HG03064 (cell line): ENCODE data around the gene SVOPL.

ENCODE experiments used
- ATAC-seq: cut with Tn5 transposase; IDR thresholded peaks from one replicate; pipeline ENCODE4 v1.9.1; 2021; ENCODE audit warnings: low read depth; ENCODE audit not compliant: unreplicated experiment

The SVOPL gene

GRCh38 chr7:138662076-138662990, 38.8 kb downstream of the SVOPL start:
- ATAC-seq = no peak

DNA sequence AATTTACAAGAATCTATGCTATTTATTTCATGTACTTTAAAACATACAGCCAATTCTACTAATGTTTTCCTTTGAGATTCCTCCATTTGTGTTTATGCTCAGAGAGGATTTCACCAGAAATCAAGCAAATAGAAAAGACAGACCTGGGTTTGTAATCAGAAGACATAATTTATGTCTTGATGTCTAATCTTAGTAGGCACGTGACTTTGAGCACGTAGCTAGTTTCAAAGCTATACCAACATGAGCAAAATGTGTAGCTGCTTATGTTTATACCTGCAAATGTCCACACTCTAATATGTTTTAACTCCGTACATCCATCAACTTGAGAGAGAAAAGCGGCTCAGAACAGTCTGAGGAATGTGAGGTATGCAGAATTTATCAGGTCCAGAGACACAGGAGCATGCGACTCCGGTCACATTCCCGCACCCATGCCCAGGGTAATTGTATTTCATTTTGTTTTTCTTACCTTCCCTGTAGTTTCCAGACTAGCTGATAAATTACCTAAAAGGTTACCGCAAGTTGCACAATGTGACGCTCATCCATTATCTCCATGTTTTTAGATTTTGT, 40.0 kb downstream of the SVOPL start:
- no peak for ATAC-seq

DNA sequence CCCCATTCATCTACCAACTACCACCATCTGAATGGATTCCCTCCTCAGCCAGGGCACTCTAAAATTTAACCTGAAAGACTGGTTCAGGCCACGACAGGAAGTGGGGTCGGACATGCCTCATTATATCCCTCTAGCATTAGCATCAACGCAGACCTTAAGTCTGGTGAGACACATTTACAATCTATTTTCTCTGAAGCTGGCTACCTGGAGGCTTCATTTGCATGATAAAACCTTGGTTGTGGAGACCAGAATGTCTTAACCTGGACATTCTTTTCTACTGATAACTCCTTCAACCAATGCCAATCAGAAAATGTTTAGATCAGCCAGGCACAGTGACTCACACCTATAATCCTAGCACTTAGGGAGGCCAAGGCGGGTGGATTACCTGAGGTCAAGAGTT, 42.3 kb downstream of the SVOPL start:
- no peak for ATAC-seq

DNA sequence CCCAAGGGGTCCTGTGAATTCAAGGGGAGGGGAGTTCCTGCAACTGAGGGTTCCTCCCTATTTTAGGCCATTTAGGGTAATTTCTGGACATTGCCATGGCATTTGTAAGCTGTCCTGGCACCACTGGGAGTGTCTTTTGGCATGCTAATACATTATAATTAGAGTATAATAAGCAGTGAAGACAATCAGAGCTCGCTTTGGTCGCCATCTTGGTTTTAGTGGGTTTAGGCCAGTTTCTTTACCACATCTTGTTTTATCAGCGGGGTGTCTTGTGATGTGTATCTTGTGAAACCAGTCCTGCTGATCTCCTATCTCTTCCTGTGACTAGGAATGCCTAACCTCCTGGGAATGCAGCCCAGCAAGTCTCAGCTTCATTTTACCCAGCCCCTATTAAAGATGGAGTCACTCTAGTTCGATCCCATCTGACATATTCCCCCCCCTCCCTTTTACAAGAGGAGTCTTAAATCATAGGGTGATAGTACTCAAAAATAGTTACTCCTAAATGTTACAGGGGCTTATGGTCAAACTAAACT, 43.2 kb downstream of the SVOPL start:
- ATAC-seq = no peak

GRCh38 chr7:138656952-138657351, 44.2 kb downstream of the SVOPL start:
- ATAC-seq = no peak

- ATAC-seq = no peak
These were observed 46.5 kb downstream of the SVOPL start for GRCh38 chr7:138654616-138655015.

- ATAC-seq = no peak
These were observed 51.7 kb downstream of the SVOPL start for GRCh38 chr7:138649506-138649905.

GRCh38 chr7:138645284-138645683, 55.9 kb downstream of the SVOPL start:
- no peak for ATAC-seq

DNA sequence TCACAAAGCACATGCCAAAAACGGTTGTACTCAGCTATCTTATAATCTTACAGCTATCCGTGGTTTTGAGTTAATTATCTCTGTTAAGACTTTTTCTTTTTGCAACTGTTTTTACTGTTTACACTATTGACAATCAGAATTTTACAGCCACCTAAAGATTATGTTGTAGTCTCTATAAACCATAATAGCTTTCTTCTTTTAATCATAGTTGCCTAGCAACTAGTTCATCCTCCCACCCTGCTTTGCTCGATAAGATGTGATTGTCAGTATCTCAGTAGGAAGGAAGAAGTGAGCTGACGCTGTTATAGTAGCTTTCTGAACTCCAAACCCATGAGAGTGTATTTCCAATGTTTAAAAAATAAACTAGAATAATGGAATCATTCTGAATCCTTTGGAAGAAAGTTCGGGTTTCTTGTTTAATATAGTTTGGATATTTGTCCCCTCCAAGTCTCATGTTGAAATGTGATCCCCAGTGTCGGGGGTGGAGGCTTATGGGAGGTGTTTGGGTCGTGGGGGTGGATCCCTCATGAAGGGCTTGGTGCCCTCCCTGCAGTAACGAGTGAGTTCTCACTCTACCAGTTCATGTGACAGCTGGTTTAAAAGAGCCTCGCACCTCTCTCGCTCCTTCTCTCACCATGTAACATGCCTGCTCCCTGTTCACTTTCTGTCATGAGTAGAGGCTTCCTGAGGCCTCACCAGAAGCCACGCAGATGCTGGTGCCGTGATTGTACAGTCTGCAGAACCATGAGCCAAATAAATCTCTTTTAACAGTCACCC, 68.1 kb downstream of the SVOPL start:
- ATAC-seq = no peak

GRCh38 chr7:138632384-138632783, 68.8 kb downstream of the SVOPL start:
- ATAC-seq = no peak

DNA sequence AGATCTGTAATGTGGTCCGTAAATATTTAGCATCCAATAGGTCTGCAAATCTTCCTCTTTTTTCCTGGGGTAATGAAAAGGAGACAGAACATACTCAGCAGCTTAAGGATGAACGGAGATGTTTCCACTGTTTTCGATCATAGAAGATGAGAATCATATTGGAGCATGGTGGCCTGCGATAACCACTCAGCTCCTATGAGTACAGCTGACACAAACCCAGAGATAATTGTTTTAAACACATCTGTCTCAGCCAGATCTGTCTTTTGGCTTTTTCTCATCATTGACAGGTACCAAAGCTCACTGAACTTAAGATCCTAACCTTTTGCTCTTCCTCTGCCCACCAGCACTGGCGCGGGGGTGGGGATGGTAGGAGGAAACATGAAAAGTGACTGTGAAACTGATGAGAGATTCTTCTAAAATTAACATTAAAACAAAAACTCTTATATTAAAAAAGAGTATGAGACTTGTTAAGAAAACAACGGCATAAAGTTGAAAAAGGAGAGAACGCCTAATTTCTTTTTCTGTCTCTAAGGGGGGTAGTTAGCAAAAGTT, 71.0 kb downstream of the SVOPL start:
- no peak for ATAC-seq

GRCh38 chr7:138627361-138627760, 73.8 kb downstream of the SVOPL start:
- ATAC-seq = no peak

DNA sequence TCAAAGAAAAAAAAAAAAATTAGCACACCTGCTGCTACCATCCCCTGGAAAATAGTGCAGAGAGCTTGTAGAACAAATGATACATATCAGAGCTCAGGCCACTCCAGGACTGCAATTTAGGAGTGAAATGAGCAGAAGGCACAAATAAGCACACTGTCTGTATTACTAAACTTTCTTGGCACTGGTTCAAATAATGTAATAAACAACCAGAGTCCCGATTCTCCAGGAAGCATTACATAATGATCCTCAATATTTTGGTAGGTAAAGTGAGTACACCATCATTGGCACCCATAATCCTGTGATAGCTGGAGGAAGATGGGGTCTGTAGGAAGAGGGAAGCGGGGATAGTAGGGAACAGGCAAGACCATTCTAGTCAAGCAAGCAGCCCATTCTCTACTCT, 74.3 kb downstream of the SVOPL start:
- ATAC-seq = no peak

DNA sequence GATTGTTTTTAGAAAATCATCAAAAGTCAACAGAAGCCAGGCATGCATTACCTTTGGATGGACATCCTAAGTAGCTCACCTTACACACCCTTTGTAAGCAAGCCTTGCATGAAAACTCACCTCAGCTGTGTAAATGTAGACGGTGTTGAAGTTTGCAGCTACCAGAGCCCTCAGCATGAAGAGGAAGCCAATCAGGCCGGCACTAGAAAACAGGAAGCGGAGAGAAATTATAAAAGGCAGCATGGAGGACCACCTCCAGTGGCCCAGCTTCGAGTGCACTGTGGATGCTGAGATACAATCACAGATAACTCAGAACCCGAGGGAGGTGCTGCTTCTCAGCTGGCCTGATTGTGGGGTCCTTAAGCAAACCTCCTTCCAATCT, 75.3 kb downstream of the SVOPL start:
- no peak for ATAC-seq

DNA sequence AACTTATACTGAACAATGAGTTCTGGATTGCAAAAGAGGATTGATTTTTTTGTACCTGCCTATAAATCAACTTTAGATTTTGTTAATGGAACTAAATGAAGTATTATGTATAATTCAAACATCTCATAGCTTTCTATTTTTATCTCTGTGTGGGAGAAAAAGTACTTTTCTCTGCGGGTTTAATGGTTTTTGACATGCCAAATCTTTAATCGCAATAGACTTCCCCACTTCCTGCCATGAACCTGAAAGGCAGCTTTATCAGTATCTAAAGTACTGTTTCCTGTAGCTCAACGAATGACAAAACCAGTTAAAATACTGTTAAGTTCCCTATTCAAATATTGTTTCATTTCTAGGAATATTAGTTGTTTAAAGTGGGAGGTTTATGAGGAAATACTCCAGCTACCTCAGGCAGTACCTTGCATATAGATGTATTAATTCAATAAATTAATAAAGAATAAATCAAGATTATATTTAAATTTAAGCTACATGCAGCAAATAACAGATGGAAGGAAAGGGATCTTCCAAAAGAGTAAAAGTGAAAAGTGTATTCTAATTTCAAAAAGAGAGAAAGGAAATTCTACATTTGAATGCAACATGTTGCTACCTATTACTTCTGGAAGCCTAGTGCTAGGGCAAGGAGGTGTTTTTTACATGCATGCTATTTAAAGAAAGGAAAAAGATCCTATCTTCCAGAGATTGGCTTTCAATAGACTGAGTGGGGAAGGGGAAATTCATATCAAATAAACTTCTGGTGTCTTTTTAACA, 75.9 kb downstream of the SVOPL start:
- no peak for ATAC-seq

DNA sequence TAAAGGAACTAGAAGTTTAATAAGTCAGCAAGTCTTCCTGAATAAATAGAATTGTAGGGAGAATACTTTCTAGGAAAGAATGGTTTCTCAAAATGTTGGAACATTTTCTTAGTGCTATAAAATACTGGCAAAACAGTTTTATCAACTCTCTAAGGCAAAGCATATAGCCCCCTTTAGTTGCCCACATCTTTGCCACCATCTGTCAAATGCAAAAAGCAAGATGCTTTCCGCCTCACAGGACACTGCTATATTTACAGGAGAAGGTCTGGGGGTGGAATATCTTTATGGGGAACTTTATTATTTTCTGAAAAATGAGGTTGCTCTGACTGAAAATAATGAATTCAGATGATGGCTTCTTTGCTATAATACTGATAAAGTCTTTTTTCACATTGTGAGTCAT, 78.3 kb downstream of the SVOPL start:
- no peak for ATAC-seq

DNA sequence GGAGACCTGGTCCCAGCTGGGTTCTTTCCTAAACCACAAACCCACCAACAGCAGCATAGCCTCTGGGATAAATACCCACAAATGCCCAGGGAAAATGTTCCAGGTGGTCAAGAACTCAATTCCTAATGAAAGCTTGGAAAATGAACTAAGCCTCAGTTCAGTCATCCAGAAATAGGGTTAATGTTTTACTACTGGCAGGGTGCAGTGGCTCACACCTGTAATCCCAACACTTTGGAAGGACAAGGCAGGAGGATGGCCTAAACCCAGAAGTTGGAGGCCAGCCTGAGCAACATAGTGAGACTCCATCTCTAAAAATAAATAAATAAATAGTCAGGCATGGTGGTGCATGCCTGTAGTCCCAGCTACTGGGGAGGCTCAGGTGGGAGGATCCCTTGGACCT, 82.2 kb downstream of the SVOPL start:
- ATAC-seq = no peak

DNA sequence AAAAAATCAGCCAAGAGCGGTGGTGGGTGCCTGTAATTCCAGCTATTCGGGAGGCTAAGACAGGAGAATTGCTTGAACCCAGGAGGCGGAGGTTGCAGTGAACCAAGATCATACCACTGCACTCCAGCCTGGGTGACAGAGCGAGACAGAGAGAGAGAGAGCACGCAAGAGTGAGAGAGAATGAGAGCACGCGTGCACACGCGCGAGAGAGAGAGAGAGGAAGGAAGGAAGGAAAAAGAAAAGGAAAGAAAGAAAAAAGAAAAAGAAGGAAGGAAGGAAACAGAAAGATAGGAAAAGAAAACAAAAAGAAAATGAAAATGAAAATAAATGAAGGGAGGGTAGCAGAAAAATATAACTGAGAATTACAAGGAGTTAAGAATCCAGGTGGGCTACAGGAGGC, 82.7 kb downstream of the SVOPL start:
- no peak for ATAC-seq

DNA sequence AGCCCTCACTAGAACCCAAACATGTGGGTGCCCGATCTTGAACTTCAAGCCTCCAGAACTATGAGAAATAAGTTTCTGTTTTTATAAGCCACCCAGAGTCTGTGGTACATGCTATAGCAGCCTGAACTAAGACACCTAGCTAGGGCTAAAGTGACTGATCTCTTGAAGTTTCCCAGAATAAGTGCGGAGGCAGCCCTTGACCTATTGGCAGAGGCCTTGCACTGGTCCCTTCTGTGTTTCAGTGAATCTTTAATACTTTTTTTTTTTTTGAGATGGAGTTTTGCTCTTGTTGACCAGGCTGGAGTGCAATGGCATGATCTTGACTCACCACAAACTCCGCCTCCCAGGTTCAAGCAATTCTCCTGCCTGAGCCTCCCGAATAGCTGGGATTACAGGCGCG, 85.1 kb downstream of the SVOPL start:
- no peak for ATAC-seq

GRCh38 chr7:138613630-138614029, 87.5 kb downstream of the SVOPL start:
- ATAC-seq = no peak
